Activated T-cell treated with anti-CD3 and anti-CD28 coated beads, Interleukin-2, amount 50 U/mL, for 1 hour (primary cell): Measurements from ENCODE around the gene IFIT3.
"Not testable (repeated sequence)": the region's sequence is repeated elsewhere in the genome, so short reads cannot be mapped to it uniquely, and the experiment has no call there.

Source experiments
- DNase-seq: peaks from one replicate; pipeline ENCODE4 v3.0.0-alpha.2; 2020

IFIT3 gene

DNA sequence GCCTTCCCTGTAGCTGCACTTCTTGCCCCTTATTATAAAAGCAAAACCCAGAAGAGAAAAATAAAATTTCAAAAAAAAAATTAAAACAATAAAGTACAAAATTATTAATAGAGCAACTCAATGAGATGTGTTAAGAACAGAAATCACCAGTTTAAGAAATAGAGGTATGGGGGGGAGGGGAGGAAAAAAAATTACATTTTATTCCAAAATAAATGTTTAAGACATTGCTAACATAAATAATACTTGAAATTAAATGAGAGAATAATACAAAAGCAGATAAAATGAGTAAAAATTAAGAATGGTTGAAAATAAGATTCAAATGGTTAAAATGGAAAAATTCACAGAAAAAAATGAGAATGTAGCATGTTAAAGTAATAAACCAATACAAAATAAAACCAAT is 22.9 kb upstream of the IFIT3 start:
- no peak for DNase-seq

DNA sequence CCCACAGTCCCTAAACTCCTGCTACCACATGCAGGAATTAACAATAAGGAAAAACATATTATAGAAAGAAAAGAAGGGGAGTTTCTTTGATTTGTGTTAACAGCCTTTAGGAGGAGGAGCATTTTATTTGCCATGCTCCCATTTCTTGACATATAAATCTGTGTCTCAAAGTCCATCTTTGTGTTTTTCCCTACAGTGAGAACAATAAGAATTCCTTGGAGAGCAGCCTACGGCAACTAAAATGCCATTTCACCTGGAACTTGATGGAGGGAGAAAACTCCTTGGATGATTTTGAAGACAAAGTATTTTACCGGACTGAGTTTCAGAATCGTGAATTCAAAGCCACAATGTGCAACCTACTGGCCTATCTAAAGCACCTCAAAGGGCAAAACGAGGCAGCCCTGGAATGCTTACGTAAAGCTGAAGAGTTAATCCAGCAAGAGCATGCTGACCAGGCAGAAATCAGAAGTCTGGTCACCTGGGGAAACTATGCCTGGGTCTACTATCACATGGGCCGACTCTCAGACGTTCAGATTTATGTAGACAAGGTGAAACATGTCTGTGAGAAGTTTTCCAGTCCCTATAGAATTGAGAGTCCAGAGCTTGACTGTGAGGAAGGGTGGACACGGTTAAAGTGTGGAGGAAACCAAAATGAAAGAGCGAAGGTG is 21.9 kb upstream of the IFIT3 start:
- no peak for DNase-seq

DNA sequence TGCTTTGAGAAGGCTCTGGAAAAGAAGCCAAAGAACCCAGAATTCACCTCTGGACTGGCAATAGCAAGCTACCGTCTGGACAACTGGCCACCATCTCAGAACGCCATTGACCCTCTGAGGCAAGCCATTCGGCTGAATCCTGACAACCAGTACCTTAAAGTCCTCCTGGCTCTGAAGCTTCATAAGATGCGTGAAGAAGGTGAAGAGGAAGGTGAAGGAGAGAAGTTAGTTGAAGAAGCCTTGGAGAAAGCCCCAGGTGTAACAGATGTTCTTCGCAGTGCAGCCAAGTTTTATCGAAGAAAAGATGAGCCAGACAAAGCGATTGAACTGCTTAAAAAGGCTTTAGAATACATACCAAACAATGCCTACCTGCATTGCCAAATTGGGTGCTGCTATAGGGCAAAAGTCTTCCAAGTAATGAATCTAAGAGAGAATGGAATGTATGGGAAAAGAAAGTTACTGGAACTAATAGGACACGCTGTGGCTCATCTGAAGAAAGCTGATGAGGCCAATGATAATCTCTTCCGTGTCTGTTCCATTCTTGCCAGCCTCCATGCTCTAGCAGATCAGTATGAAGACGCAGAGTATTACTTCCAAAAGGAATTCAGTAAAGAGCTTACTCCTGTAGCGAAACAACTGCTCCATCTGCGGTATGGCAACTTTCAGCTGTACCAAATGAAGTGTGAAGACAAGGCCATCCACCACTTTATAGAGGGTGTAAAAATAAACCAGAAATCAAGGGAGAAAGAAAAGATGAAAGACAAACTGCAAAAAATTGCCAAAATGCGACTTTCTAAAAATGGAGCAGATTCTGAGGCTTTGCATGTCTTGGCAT is 21.1 kb upstream of the IFIT3 start:
- no peak for DNase-seq

- no peak for DNase-seq
Measured at GRCh38 chr10:89307269-89307577, 20.6 kb upstream of the IFIT3 start.

GRCh38 chr10:89308266-89308665 is 19.5 kb upstream of the IFIT3 start:
- no peak for DNase-seq

GRCh38 chr10:89308736-89309135 is 19.1 kb upstream of the IFIT3 start:
- no peak for DNase-seq

GRCh38 chr10:89309156-89310055 is 18.4 kb upstream of the IFIT3 start:
- no peak for DNase-seq

DNA sequence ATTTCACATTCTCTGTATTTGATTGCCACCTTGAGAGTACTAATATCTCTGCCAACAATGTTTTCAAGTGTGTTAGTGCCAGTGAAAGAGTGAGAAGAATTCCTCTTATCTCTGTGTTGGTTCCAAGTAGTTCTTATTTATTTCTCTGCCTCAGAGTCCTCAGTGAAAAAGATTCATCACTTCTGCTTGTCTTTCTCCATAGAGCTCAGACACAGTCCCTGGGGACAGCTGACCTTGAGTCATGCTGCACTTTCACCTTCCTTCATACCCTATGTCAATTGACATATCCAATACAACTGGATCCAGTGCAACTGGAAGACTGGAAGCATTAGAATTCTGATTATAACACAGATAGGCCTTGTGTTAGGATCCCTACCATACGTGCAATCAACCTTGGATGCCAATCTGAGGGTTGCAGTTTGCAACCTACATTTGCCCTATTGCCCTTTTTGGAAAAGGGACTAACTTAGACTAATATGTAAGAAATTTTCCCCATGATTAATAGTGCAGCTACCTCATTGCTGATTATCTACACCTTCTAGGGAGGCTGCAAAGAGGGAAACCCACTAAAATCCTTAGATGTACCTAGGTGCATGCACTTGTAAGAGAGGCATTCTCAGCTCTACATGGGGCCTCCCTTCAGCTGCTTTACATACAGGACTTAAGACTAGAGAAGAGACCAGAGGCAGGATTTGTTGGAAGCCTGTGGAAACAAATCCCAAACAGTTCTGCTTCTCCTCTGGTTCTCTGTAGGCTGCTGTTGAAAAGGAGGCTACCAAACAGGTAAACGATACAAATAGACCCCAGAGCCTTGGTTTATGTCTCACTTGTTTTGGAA is 17.5 kb upstream of the IFIT3 start:
- DNase-seq: no peak

- DNase-seq: no peak
Measured at GRCh38 chr10:89312973-89313372, 14.8 kb upstream of the IFIT3 start.

GRCh38 chr10:89314676-89315075 is 13.1 kb upstream of the IFIT3 start:
- no peak for DNase-seq

DNA sequence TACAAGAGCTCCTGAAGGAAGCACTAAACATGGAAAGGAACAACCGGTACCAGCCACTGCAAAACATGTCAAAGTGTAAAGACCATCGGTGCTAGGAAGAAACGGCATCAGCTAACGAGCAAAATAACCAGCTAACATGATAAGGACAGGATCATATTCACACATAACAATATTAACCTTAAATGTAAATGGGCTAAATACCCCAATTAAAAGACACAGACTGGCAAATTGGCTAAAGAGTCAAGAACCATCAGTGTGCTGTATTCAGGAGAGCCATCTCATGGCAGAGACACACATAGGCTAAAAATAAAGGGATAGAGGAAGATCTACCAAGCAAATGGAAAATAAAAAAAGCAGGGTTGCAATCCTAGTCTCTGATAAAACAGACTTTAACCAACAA is 9.8 kb upstream of the IFIT3 start:
- not testable (repeated sequence) for DNase-seq

DNA sequence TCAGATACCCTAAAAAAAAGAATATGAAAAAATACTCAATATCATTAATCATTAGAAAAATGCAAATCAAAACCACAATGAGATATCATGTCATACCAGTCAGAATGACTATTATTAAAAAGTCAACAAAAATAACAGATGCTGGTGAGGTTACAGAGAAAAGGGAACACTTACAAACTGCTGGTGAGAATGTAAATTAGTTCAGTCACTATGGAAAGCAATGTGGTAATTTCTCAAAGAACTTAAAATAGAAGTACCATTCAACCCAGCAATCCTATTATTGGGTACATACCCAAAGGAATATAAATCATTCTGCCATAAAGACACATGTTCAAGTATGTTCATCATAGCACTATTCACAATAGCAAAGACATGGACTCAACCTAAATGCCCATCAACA is 2.7 kb upstream of the IFIT3 start:
- DNase-seq: not testable (repeated sequence)

DNA sequence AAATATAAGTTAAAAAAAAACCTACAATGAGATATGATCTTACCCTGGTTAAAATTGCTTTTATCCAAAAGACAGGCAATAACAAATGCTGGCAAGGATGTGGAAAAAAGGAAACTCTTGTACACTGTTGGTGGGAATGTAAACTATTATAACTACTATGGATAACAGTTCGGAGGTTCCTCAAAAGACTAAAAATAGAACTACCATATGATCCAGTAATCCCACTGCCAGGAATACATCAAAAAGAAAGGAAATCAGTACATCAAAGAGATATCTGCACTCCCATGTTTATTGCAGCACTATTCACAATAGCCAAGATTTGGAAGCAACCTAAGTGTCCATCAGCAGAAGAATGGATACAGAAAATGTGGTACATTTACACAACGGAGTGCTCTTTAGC is 1.9 kb upstream of the IFIT3 start:
- DNase-seq: not testable (repeated sequence)

- no peak for DNase-seq
Measured at GRCh38 chr10:89329151-89329550, 1.4 kb downstream of the IFIT3 start.

- DNase-seq: not testable (repeated sequence)
Measured at GRCh38 chr10:89330014-89330413, 2.2 kb downstream of the IFIT3 start.

DNA sequence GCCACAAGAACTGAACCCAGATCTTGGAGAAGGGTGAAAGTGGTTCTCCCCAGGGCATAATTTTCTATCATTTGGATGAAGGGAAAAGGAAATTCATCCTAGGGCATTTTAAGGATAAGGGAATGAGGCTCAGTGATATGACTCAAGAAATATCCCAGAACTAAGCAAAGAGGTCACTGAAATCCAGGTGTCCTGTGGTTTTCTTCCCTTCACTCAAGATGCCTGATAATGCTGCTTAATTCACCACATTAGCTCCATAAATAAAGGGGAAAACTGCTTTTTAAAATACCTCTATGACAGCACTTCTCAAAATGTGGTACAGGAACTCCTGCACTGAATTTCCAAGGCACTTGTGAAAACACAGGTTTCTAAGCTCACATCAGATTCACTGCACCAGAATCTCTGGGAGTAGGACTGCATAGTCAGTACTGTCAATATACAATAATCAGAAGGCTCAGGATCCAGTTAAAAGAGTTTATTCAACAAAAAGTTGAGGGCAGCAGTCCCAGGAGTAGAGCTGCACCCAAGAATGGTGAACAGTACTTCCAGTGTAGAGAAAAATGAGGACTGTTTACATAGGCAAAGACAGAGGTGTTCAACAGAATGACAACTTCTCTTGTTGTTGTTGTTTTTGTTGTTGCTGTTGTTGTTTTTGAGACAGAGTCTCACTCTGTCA is 2.9 kb downstream of the IFIT3 start:
- DNase-seq: no peak

GRCh38 chr10:89331487-89332122 is 3.8 kb downstream of the IFIT3 start:
- not testable (repeated sequence) for DNase-seq

- DNase-seq: no peak
Measured at GRCh38 chr10:89332123-89332633, 4.4 kb downstream of the IFIT3 start.

GRCh38 chr10:89335226-89335625 is 7.4 kb downstream of the IFIT3 start:
- no peak for DNase-seq

GRCh38 chr10:89336241-89336640 is 8.4 kb downstream of the IFIT3 start:
- no peak for DNase-seq

DNA sequence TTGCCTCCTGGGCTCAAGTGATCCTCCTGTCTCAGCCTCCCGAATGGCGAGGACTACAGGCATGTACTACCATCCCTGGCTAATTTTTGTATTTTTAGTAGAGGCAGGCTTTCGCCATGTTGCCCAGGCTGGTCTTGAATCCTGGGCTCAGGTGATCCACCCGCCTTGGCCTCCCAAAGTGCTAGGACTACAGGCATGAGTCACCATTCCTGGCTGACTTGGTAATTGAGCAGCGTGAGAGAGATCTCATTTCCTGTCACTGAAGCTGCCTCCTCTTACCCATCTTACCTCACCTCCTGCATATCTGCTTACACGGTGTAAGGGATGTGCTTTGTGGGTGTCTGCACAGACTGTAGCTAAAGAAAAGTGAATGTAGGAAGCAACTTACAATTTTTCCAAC is 9.7 kb downstream of the IFIT3 start:
- DNase-seq: no peak
